T-helper 2 cell treated with Interferon-gamma antibody and Interleukin-4, amounts not matched to agents 5 μg/mL and 100 μg/mL, for 36 hours (primary cell): ENCODE results near the gene XRCC5.

ENCODE experiments used
- DNase-seq: peaks from one replicate; pipeline ENCODE4 v3.0.0; 2021; ENCODE audit warnings: low spot score
- H3K27ac Mint-ChIP-seq: one replicate; pipeline ENCODE4 v1.8.0; 2021; ENCODE audit warnings: mild to moderate bottlenecking, mixed read lengths
- H3K27me3 Mint-ChIP-seq: one replicate; pipeline ENCODE4 v1.8.0; 2021; ENCODE audit warnings: low read depth, mixed read lengths
- H3K36me3 Mint-ChIP-seq: one replicate; pipeline ENCODE4 v1.8.0; 2021; ENCODE audit warnings: low read depth, mixed read lengths
- H3K4me1 Mint-ChIP-seq: one replicate; pipeline ENCODE4 v1.8.0; 2021; ENCODE audit warnings: low read depth, mixed read lengths
- H3K4me3 Mint-ChIP-seq: one replicate; pipeline ENCODE4 v1.8.0; 2022; ENCODE audit warnings: mild to moderate bottlenecking, moderate library complexity, mixed read lengths
- H3K9me3 Mint-ChIP-seq: one replicate; pipeline ENCODE4 v1.8.0; 2021; ENCODE audit warnings: mixed read lengths

Gene XRCC5

GRCh38 chr2:216235462-216235861 lies 126.3 kb downstream of the XRCC5 start:
- peaks cover 14% of the 10 kb centered on the region for H3K36me3 Mint-ChIP-seq
- no peak overlapping the region for H3K4me3 Mint-ChIP-seq
- H3K27me3 Mint-ChIP-seq = no peaks in the 10 kb centered on the region
- no peak for DNase-seq
- H3K4me1 Mint-ChIP-seq = peaks cover 4% of the 10 kb centered on the region
- H3K9me3 Mint-ChIP-seq = peaks cover 25% of the 10 kb centered on the region
- no peak overlapping the region for H3K27ac Mint-ChIP-seq

- no peak for DNase-seq
- Mint-ChIP-seq H3K9me3 (peaks cover 23% of the 10 kb centered on the region), H3K27ac (no peak overlapping the region), H3K27me3 (no peaks in the 10 kb centered on the region), H3K4me1 (peaks cover 4% of the 10 kb centered on the region), H3K36me3 (peaks cover 14% of the 10 kb centered on the region), H3K4me3 (no peak overlapping the region)
Observed at GRCh38 chr2:216235896-216236295, 126.7 kb downstream of the XRCC5 start.

- H3K36me3 Mint-ChIP-seq = peaks cover 14% of the 10 kb centered on the region
- no peak overlapping the region for H3K4me3 Mint-ChIP-seq
- H3K4me1 Mint-ChIP-seq = peaks cover 4% of the 10 kb centered on the region
- DNase-seq = no peak
- H3K27ac Mint-ChIP-seq = no peak overlapping the region
- peaks cover 21% of the 10 kb centered on the region for H3K9me3 Mint-ChIP-seq
- H3K27me3 Mint-ChIP-seq = no peaks in the 10 kb centered on the region
Observed at GRCh38 chr2:216236486-216236885, 127.3 kb downstream of the XRCC5 start.

GRCh38 chr2:216242365-216242764 lies 133.2 kb downstream of the XRCC5 start:
- DNase-seq = no peak
- H3K4me1 Mint-ChIP-seq = no peaks in the 10 kb centered on the region

DNA sequence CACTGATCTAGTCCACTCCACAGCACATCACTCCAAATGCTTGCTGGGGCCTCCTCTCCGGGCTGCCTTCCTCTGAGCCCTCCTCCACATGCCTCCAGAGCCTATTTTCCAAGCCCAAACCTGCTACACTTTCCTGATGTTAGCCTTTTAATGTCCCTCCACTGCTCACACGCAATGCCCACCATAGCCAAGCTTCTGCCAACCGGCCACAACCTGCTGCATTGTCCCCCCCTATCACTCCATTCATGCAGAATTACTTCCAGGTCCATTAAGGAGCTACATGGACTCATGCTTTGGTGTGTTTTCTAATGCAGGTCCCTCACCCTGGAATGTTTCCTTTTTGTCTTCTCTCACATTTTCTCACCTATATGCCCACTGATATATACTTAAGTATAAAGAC lies 133.9 kb downstream of the XRCC5 start:
- no peak for DNase-seq
- no peak overlapping the region for H3K4me3 Mint-ChIP-seq
- H3K27me3 Mint-ChIP-seq = no peaks in the 10 kb centered on the region
- H3K4me1 Mint-ChIP-seq = no peaks in the 10 kb centered on the region
- H3K27ac Mint-ChIP-seq = no peak overlapping the region
- H3K9me3 Mint-ChIP-seq = no peaks in the 10 kb centered on the region
- no peaks in the 10 kb centered on the region for H3K36me3 Mint-ChIP-seq

More at GRCh38 chr2:216242365-216242764, 133.2 kb downstream of the XRCC5 start:
- no peaks in the 10 kb centered on the region for H3K27me3 Mint-ChIP-seq
- H3K4me3 Mint-ChIP-seq = no peak overlapping the region
- no peak overlapping the region for H3K27ac Mint-ChIP-seq
- H3K9me3 Mint-ChIP-seq = no peaks in the 10 kb centered on the region
- H3K36me3 Mint-ChIP-seq = no peaks in the 10 kb centered on the region

- Mint-ChIP-seq H3K36me3 (no peaks in the 10 kb centered on the region), H3K27ac (no peak overlapping the region), H3K9me3 (peaks cover 6% of the 10 kb centered on the region), H3K4me3 (no peak overlapping the region), H3K4me1 (no peaks in the 10 kb centered on the region), H3K27me3 (peaks cover 6% of the 10 kb centered on the region)
- no peak for DNase-seq
Observed at GRCh38 chr2:216245391-216245975, 136.3 kb downstream of the XRCC5 start.

DNA sequence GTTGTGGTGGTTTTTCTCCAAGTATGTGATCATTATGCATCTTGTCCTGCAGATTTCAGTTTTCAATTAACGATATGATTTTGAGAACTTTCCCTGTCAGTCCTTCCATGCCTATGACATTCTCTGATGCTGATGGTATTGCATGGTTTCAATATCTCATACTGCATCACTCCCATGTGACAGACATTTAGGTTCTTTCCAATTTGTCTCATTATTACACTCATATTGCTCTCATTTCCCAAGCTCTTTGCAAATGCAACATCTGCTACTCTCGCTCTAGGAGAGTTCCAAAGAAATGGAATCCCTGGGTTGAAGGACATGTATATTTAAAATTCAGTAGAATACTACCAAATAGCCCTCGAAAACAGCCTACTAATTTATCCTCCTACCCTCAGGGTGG lies 137.6 kb downstream of the XRCC5 start:
- Mint-ChIP-seq H3K4me3 (no peak overlapping the region), H3K27me3 (peaks cover 6% of the 10 kb centered on the region), H3K4me1 (no peaks in the 10 kb centered on the region), H3K36me3 (no peaks in the 10 kb centered on the region), H3K27ac (no peak overlapping the region), H3K9me3 (peaks cover 6% of the 10 kb centered on the region)
- DNase-seq = no peak
